Karpas-422 (cell line): Measurements from ENCODE around the gene TBC1D7. TPM values are rescaled to one million over a fixed set of nuclear protein-coding genes. Genes with fewer than 3 reads are reported as not detected.

Source experiments
- DNase-seq: peaks from one replicate; pipeline ENCODE4 v3.0.0-alpha.2; 2015
- H2AFZ ChIP-seq: fragments of 200-600 bp; sonication (generic); 2 replicates; pipeline ENCODE4 v1.6.1; 2014; ENCODE audit warnings: antibody characterized with exemption, low read length, mixed read lengths
- H3K27ac ChIP-seq: fragments of 200-600 bp; sonication (generic); 2 replicates; pipeline ENCODE4 v1.5.1; 2014; ENCODE audit warnings: mild to moderate bottlenecking, low read length, moderate library complexity
- H3K27me3 ChIP-seq: fragments of 200-600 bp; sonication (generic); 2 replicates; pipeline ENCODE4 v1.6.1; 2014; ENCODE audit warnings: low read length, mixed read lengths
- H3K36me3 ChIP-seq: fragments of 200-600 bp; sonication (generic); 2 replicates; pipeline ENCODE4 v1.6.1; 2014; ENCODE audit warnings: low read length, mixed read lengths; ENCODE audit not compliant: insufficient read depth
- H3K4me1 ChIP-seq: fragments of 200-600 bp; sonication (generic); 2 replicates; pipeline ENCODE4 v1.6.1; 2014; ENCODE audit warnings: mild to moderate bottlenecking, low read length, mixed read lengths
- H3K4me2 ChIP-seq: fragments of 200-600 bp; sonication (generic); 2 replicates; pipeline ENCODE4 v1.6.1; 2014; ENCODE audit warnings: low read length, low read depth, mild to moderate bottlenecking; ENCODE audit not compliant: poor library complexity, severe bottlenecking
- H3K4me3 ChIP-seq: fragments of 200-600 bp; sonication (generic); 2 replicates; pipeline ENCODE4 v1.5.1; 2014; ENCODE audit warnings: mild to moderate bottlenecking, antibody characterized with exemption, low read length, mixed read lengths
- H3K79me2 ChIP-seq: fragments of 200-600 bp; sonication (generic); 2 replicates; pipeline ENCODE4 v1.6.1; 2014; ENCODE audit warnings: mild to moderate bottlenecking, low read length, mixed read lengths
- H3K9ac ChIP-seq: fragments of 200-600 bp; sonication (generic); 2 replicates; pipeline ENCODE4 v1.6.0; 2014; ENCODE audit warnings: low read length
- H3K9me2 ChIP-seq: fragments of 200-600 bp; sonication (generic), shearing (Covaris generic); replicated peaks from 2 replicates; pipeline ENCODE4 v1.6.0; 2014; ENCODE audit warnings: mild to moderate bottlenecking, low read length, moderate library complexity; ENCODE audit not compliant: insufficient read depth
- H3K9me3 ChIP-seq: fragments of 300-700, 200-600 bp; sonication (generic); 2 replicates; pipeline ENCODE4 v1.6.1; 2014; ENCODE audit warnings: low read length, mixed read lengths
- H4K20me1 ChIP-seq: fragments of 200-600 bp; sonication (generic); 2 replicates; pipeline ENCODE4 v1.6.1; 2014; ENCODE audit warnings: mild to moderate bottlenecking, antibody characterized with exemption, low read length, low read depth; ENCODE audit not compliant: insufficient read depth
- total RNA-seq: library from RNA; depleted of rRNA; stranded (reverse); fragments of >200 nt; shearing (Covaris generic); gene quantifications from 2 replicates; pipeline ENCODE4 v1.2.3, GENCODE V29; 2014; ENCODE audit warnings: low replicate concordance

Gene TBC1D7
- total RNA-seq, 1 experiment from 2014 or later = 28.6 TPM

GRCh38 chr6:13263669-13264068 is 64.7 kb downstream of the TBC1D7 start:
- no peak for DNase-seq
- Histone ChIP-seq H3K27me3 (no peaks in the 10 kb centered on the region), H2AFZ (no peak overlapping the region), H3K4me1 (peaks cover 56% of the 10 kb centered on the region), H3K9ac (no peak overlapping the region), H3K4me3 (peak overlapping the region; percentile 49), H3K9me2 (no peaks in the 10 kb centered on the region), H3K36me3 (no peaks in the 10 kb centered on the region), H3K27ac (peak overlapping the region; percentile 95), H4K20me1 (no peaks in the 10 kb centered on the region), H3K79me2 (no peaks in the 10 kb centered on the region), H3K4me2 (peak overlapping the region; percentile 66), H3K9me3 (no peaks in the 10 kb centered on the region)

GRCh38 chr6:13262302-13263230 is 65.8 kb downstream of the TBC1D7 start:
- Histone ChIP-seq H3K27ac (peak overlapping the region; percentile 95), H3K4me3 (peak overlapping the region; percentile 49), H3K9ac (peak overlapping the region; percentile 54), H3K36me3 (no peaks in the 10 kb centered on the region), H3K27me3 (no peaks in the 10 kb centered on the region), H3K9me2 (no peaks in the 10 kb centered on the region), H2AFZ (peak overlapping the region; percentile 7; the same call in 1 of the 2 replicates), H3K79me2 (no peaks in the 10 kb centered on the region), H3K4me2 (peak overlapping the region; percentile 66), H3K9me3 (no peaks in the 10 kb centered on the region), H4K20me1 (no peaks in the 10 kb centered on the region), H3K4me1 (peaks cover 58% of the 10 kb centered on the region)
- peak; percentile 71 for DNase-seq

GRCh38 chr6:13261464-13261994 is 66.8 kb downstream of the TBC1D7 start:
- peak overlapping the region; percentile 49 for H3K4me3 ChIP-seq
- H3K9me3 ChIP-seq = no peaks in the 10 kb centered on the region
- no peaks in the 10 kb centered on the region for H3K36me3 ChIP-seq
- peak; percentile 89 for DNase-seq
- H3K4me1 ChIP-seq = peaks cover 61% of the 10 kb centered on the region
- H3K9me2 ChIP-seq = no peaks in the 10 kb centered on the region
- peak overlapping the region; percentile 40 for H2AFZ ChIP-seq
- H3K4me2 ChIP-seq = peak overlapping the region; percentile 66
- H3K27ac ChIP-seq = peak overlapping the region; percentile 95
- H3K27me3 ChIP-seq = no peaks in the 10 kb centered on the region
- no peaks in the 10 kb centered on the region for H3K79me2 ChIP-seq
- H4K20me1 ChIP-seq = no peaks in the 10 kb centered on the region
- peak overlapping the region; percentile 54 for H3K9ac ChIP-seq

GRCh38 chr6:13260831-13261230 is 67.5 kb downstream of the TBC1D7 start:
- Histone ChIP-seq H3K27ac (peak overlapping the region; percentile 95), H3K4me3 (peak overlapping the region; percentile 49), H3K4me1 (peaks cover 68% of the 10 kb centered on the region), H3K4me2 (peak overlapping the region; percentile 66), H3K9ac (peak overlapping the region; percentile 54), H3K9me3 (no peaks in the 10 kb centered on the region), H3K36me3 (no peaks in the 10 kb centered on the region), H4K20me1 (no peaks in the 10 kb centered on the region), H3K9me2 (no peaks in the 10 kb centered on the region), H3K27me3 (no peaks in the 10 kb centered on the region), H2AFZ (peak overlapping the region; percentile 40), H3K79me2 (no peaks in the 10 kb centered on the region)
- no peak for DNase-seq

- Histone ChIP-seq H2AFZ (peak overlapping the region; percentile 40), H3K9me2 (no peaks in the 10 kb centered on the region), H3K27me3 (no peaks in the 10 kb centered on the region), H3K9me3 (no peaks in the 10 kb centered on the region), H3K4me2 (peak overlapping the region; percentile 66), H3K4me1 (peaks cover 68% of the 10 kb centered on the region), H3K79me2 (no peaks in the 10 kb centered on the region), H3K36me3 (no peaks in the 10 kb centered on the region), H3K9ac (peak overlapping the region; percentile 54), H4K20me1 (no peaks in the 10 kb centered on the region), H3K27ac (peak overlapping the region; percentile 95), H3K4me3 (no peak overlapping the region)
- DNase-seq = peak; percentile 47
Observed at GRCh38 chr6:13260101-13260598, 68.2 kb downstream of the TBC1D7 start.

GRCh38 chr6:13259393-13259792 is 68.9 kb downstream of the TBC1D7 start:
- peak overlapping the region; percentile 8 for H3K9ac ChIP-seq
- no peaks in the 10 kb centered on the region for H3K9me3 ChIP-seq
- peaks cover 68% of the 10 kb centered on the region for H3K4me1 ChIP-seq
- H3K4me3 ChIP-seq = no peak overlapping the region
- H3K27me3 ChIP-seq = no peaks in the 10 kb centered on the region
- H3K27ac ChIP-seq = peak overlapping the region; percentile 95
- no peaks in the 10 kb centered on the region for H3K36me3 ChIP-seq
- H3K4me2 ChIP-seq = peak overlapping the region; percentile 48
- no peaks in the 10 kb centered on the region for H3K79me2 ChIP-seq
- peak; percentile 65 for DNase-seq
- no peaks in the 10 kb centered on the region for H3K9me2 ChIP-seq
- H4K20me1 ChIP-seq = no peaks in the 10 kb centered on the region
- H2AFZ ChIP-seq = no peak overlapping the region

- no peak overlapping the region for H3K27ac ChIP-seq
- H3K9ac ChIP-seq = no peak overlapping the region
- H3K4me3 ChIP-seq = no peak overlapping the region
- H3K9me2 ChIP-seq = no peaks in the 10 kb centered on the region
- H3K27me3 ChIP-seq = no peaks in the 10 kb centered on the region
- no peak overlapping the region for H2AFZ ChIP-seq
- H3K9me3 ChIP-seq = no peaks in the 10 kb centered on the region
- H3K79me2 ChIP-seq = no peaks in the 10 kb centered on the region
- H3K4me2 ChIP-seq = no peak overlapping the region
- H4K20me1 ChIP-seq = no peaks in the 10 kb centered on the region
- H3K36me3 ChIP-seq = no peaks in the 10 kb centered on the region
- DNase-seq = peak; percentile 46
- H3K4me1 ChIP-seq = peaks cover 40% of the 10 kb centered on the region
Observed at GRCh38 chr6:13256266-13257001, 71.9 kb downstream of the TBC1D7 start.
